Loucy (cell line): ENCODE data around the gene MCC.

Experiments
- H2AFZ ChIP-seq: fragments of 200-600 bp; sonication (generic); 2 replicates; pipeline ENCODE4 v1.6.0; 2016; ENCODE audit warnings: antibody characterized with exemption, mild to moderate bottlenecking, low read length, moderate library complexity
- H3F3A ChIP-seq: fragments of 200-600 bp; 2 replicates; pipeline ENCODE4 v1.6.0; 2016; ENCODE audit warnings: antibody characterized with exemption, low read depth, mild to moderate bottlenecking
- H3K27me3 ChIP-seq: fragments of 200-600 bp; sonication (generic); 2 replicates; pipeline ENCODE4 v1.6.1; 2014; ENCODE audit warnings: low read length, mild to moderate bottlenecking; ENCODE audit not compliant: insufficient read depth, poor library complexity, severe bottlenecking
- H3K36me3 ChIP-seq: fragments of 200-600 bp; sonication (generic); 2 replicates; pipeline ENCODE4 v1.6.1; 2016; ENCODE audit warnings: low read length; ENCODE audit not compliant: insufficient read depth
- H3K4me1 ChIP-seq: fragments of 200-600 bp; sonication (generic); 2 replicates; pipeline ENCODE4 v1.5.1; 2014; ENCODE audit warnings: low read length, mild to moderate bottlenecking; ENCODE audit not compliant: insufficient read depth, poor library complexity, severe bottlenecking
- H3K4me2 ChIP-seq: fragments of 200-600 bp; sonication (generic); 2 replicates; pipeline ENCODE4 v1.6.0; 2014; ENCODE audit warnings: antibody characterized with exemption, low read length, low read depth, mild to moderate bottlenecking; ENCODE audit not compliant: poor library complexity, severe bottlenecking
- H3K4me3 ChIP-seq: fragments of 200-600 bp; sonication (generic); 2 replicates; pipeline ENCODE4 v1.5.1; 2014; ENCODE audit warnings: low read length, mild to moderate bottlenecking, mixed read lengths; ENCODE audit not compliant: poor library complexity, severe bottlenecking
- H3K79me2 ChIP-seq: fragments of 200-600 bp; sonication (generic); 2 replicates; pipeline ENCODE4 v1.6.1; 2014; ENCODE audit warnings: low read length; ENCODE audit not compliant: insufficient read depth
- H3K9ac ChIP-seq: fragments of 200-600 bp; sonication (generic); 2 replicates; pipeline ENCODE4 v1.6.0; 2014; ENCODE audit warnings: mild to moderate bottlenecking, low read depth, low read length, moderate library complexity; ENCODE audit not compliant: poor library complexity, severe bottlenecking
- H3K9me2 ChIP-seq: fragments of 200-600 bp; sonication (generic); replicated peaks from 2 replicates; pipeline ENCODE4 v1.6.1; 2016; ENCODE audit warnings: low read depth, low read length, mixed read lengths
- H3K9me3 ChIP-seq: fragments of 200-600 bp; sonication (generic); 2 replicates; pipeline ENCODE4 v1.6.1; 2014; ENCODE audit warnings: mild to moderate bottlenecking, antibody characterized with exemption, low read length, low read depth; ENCODE audit not compliant: insufficient read depth
- H4K20me1 ChIP-seq: fragments of 200-600 bp; sonication (generic); 2 replicates; pipeline ENCODE4 v1.6.0; 2014; ENCODE audit warnings: antibody characterized with exemption, low read length, mild to moderate bottlenecking; ENCODE audit not compliant: insufficient read depth, poor library complexity, severe bottlenecking
- CTCF ChIP-seq: fragments of 200-600 bp; sonication (generic); conservative IDR thresholded peaks from 2 replicates; pipeline ENCODE4 v1.5.1; 2014; ENCODE audit warnings: mild to moderate bottlenecking, antibody characterized with exemption, low read length
- EZH2phosphoT487 ChIP-seq: fragments of 200-600 bp; IDR thresholded peaks from 2 replicates; pipeline ENCODE4 v1.6.1; 2018; ENCODE audit warnings: antibody characterized with exemption, mild to moderate bottlenecking, moderate library complexity, borderline replicate concordance

The MCC gene

GRCh38 chr5:113112435-113112834, 375.8 kb downstream of the MCC start:
- Histone ChIP-seq H3K4me1 (no peaks in the 10 kb centered on the region), H2AFZ (no peak overlapping the region), H3K27me3 (no peaks in the 10 kb centered on the region), H3K4me3 (no peak overlapping the region), H3K79me2 (no peaks in the 10 kb centered on the region), H3K9ac (no peak overlapping the region), H3K9me2 (no peaks in the 10 kb centered on the region), H3K9me3 (no peaks in the 10 kb centered on the region), H3K36me3 (no peaks in the 10 kb centered on the region), H3K4me2 (no peak overlapping the region), H4K20me1 (no peaks in the 10 kb centered on the region), H3F3A (no peaks in the 10 kb centered on the region)
- no peak for TF ChIP-seq EZH2phosphoT487
- no peak for TF ChIP-seq CTCF

GRCh38 chr5:113110117-113110516, 378.1 kb downstream of the MCC start:
- no peaks in the 10 kb centered on the region for H3K9me2 ChIP-seq
- H3K9me3 ChIP-seq, result no peaks in the 10 kb centered on the region
- H3K79me2 ChIP-seq, result no peaks in the 10 kb centered on the region
- H3K4me1 ChIP-seq, result no peaks in the 10 kb centered on the region
- H4K20me1 ChIP-seq, result no peaks in the 10 kb centered on the region
- TF ChIP-seq EZH2phosphoT487 (no peak), CTCF (no peak)
- no peaks in the 10 kb centered on the region for H3F3A ChIP-seq
- no peaks in the 10 kb centered on the region for H3K36me3 ChIP-seq
- no peak overlapping the region for H3K9ac ChIP-seq
- H3K27me3 ChIP-seq, result no peaks in the 10 kb centered on the region
- no peak overlapping the region for H3K4me2 ChIP-seq
- no peak overlapping the region for H2AFZ ChIP-seq
- H3K4me3 ChIP-seq, result no peak overlapping the region

GRCh38 chr5:113109344-113109743, 378.9 kb downstream of the MCC start:
- no peak overlapping the region for H3K4me2 ChIP-seq
- H3K36me3 ChIP-seq, result no peaks in the 10 kb centered on the region
- no peaks in the 10 kb centered on the region for H3K9me3 ChIP-seq
- no peaks in the 10 kb centered on the region for H3K79me2 ChIP-seq
- H3K4me1 ChIP-seq, result no peaks in the 10 kb centered on the region
- H4K20me1 ChIP-seq, result no peaks in the 10 kb centered on the region
- no peaks in the 10 kb centered on the region for H3F3A ChIP-seq
- no peak overlapping the region for H2AFZ ChIP-seq
- H3K9ac ChIP-seq, result no peak overlapping the region
- H3K27me3 ChIP-seq, result no peaks in the 10 kb centered on the region
- no peaks in the 10 kb centered on the region for H3K9me2 ChIP-seq
- no peak overlapping the region for H3K4me3 ChIP-seq
- TF ChIP-seq CTCF (no peak), EZH2phosphoT487 (no peak)
